Neural cell (in vitro differentiated cells): ENCODE results near the gene ADAMTS2. TPM values are rescaled to one million over a fixed set of nuclear protein-coding genes. Genes with fewer than 3 reads are reported as not detected.

Experiments
- H2AFZ ChIP-seq: fragments of 200-600, 300-800 bp; sonication (generic), shearing (Covaris generic); 2 replicates; pipeline ENCODE4 v1.6.0; 2014; ENCODE audit warnings: low read depth, mild to moderate bottlenecking, antibody characterized with exemption, low read length, moderate library complexity
- H3F3A ChIP-seq: fragments of 200-600 bp; shearing (Covaris generic); 2 replicates; pipeline ENCODE4 v1.6.1; 2016; ENCODE audit warnings: mild to moderate bottlenecking, moderate library complexity, mixed read lengths, antibody characterized with exemption, low read length; ENCODE audit not compliant: insufficient read depth, poor library complexity, severe bottlenecking
- H3K27ac ChIP-seq: fragments of 200-600, 300-800 bp; sonication (generic), shearing (Covaris generic); 2 replicates; pipeline ENCODE4 v1.5.1; 2014; ENCODE audit warnings: mild to moderate bottlenecking, low read length, moderate library complexity
- H3K27me3 ChIP-seq: fragments of 300-800, 200-600 bp; sonication (generic), shearing (Covaris generic); 2 replicates; pipeline ENCODE4 v1.6.0; 2014; ENCODE audit warnings: mild to moderate bottlenecking, low read depth, low read length, moderate library complexity; ENCODE audit not compliant: insufficient read depth
- H3K36me3 ChIP-seq: fragments of 300-800, 200-600 bp; sonication (generic), shearing (Covaris generic); 2 replicates; pipeline ENCODE4 v1.5.1; 2014; ENCODE audit warnings: mild to moderate bottlenecking, antibody characterized with exemption, low read length, moderate library complexity; ENCODE audit not compliant: insufficient read depth
- H3K4me2 ChIP-seq: fragments of 300-800, 200-600 bp; sonication (generic), shearing (Covaris generic); 2 replicates; pipeline ENCODE4 v1.6.0; 2014; ENCODE audit warnings: mild to moderate bottlenecking, low read length
- H3K4me3 ChIP-seq: fragments of 300-800, 200-600 bp; sonication (generic), shearing (Covaris generic); 2 replicates; pipeline ENCODE4 v1.5.1; 2014; ENCODE audit warnings: mild to moderate bottlenecking, low read length, moderate library complexity
- H3K79me2 ChIP-seq: fragments of 200-600 bp; shearing (Covaris generic); replicated peaks from 2 replicates; pipeline ENCODE4 v1.6.0; 2014; ENCODE audit warnings: mild to moderate bottlenecking, low read length, moderate library complexity; ENCODE audit not compliant: insufficient read depth
- H3K9ac ChIP-seq: fragments of 300-800, 200-600 bp; sonication (generic), shearing (Covaris generic); 2 replicates; pipeline ENCODE4 v1.6.1; 2016; ENCODE audit warnings: mild to moderate bottlenecking, low read length, mixed read lengths
- H3K9me2 ChIP-seq: fragments of 200-600 bp; shearing (Covaris generic); 2 replicates; pipeline ENCODE4 v1.6.1; 2016; ENCODE audit warnings: mild to moderate bottlenecking, low read length, mixed read lengths; ENCODE audit not compliant: insufficient read depth
- H3K9me3 ChIP-seq: fragments of 200-600, 300-800 bp; sonication (generic), shearing (Covaris generic); 2 replicates; pipeline ENCODE4 v1.6.1; 2016; ENCODE audit warnings: mild to moderate bottlenecking, mixed run types, low read length, moderate library complexity, mixed read lengths
- H4K20me1 ChIP-seq: fragments of 200-600 bp; shearing (Covaris generic); 2 replicates; pipeline ENCODE4 v1.6.1; 2016; ENCODE audit warnings: mild to moderate bottlenecking, mixed run types; ENCODE audit not compliant: insufficient read depth
- CTCF ChIP-seq: fragments of 450-650 bp; IDR thresholded peaks from 2 replicates; pipeline ENCODE4 v1.5.1; 2014; ENCODE audit warnings: antibody characterized with exemption, mild to moderate bottlenecking, moderate library complexity; ENCODE audit not compliant: poor library complexity, severe bottlenecking
- EP300 ChIP-seq: fragments of 450-650 bp; conservative IDR thresholded peaks from 2 replicates; pipeline ENCODE4 v1.6.1; 2014; ENCODE audit warnings: antibody characterized with exemption, mild to moderate bottlenecking, moderate library complexity; ENCODE audit not compliant: poor library complexity, severe bottlenecking
- EZH2 ChIP-seq: fragments of 200-600, 300-800 bp; shearing (Covaris generic), sonication (generic); IDR thresholded peaks from 2 replicates; pipeline ENCODE4 v1.6.1; 2014; ENCODE audit warnings: antibody characterized with exemption, low read length, borderline replicate concordance, mild to moderate bottlenecking; ENCODE audit not compliant: insufficient read depth, poor library complexity, severe bottlenecking
- MXI1 ChIP-seq: fragments of 450-650 bp; conservative IDR thresholded peaks from 2 replicates; pipeline ENCODE4 v1.6.1; 2014; ENCODE audit warnings: antibody characterized with exemption, mild to moderate bottlenecking; ENCODE audit not compliant: poor library complexity, severe bottlenecking
- POLR2AphosphoS5 ChIP-seq: IDR thresholded peaks from 2 replicates; pipeline ENCODE4 v1.6.1; 2012
- RAD21 ChIP-seq: fragments of 450-650 bp; conservative IDR thresholded peaks from 2 replicates; pipeline ENCODE4 v1.6.1; 2014; ENCODE audit warnings: antibody characterized with exemption, mild to moderate bottlenecking, moderate library complexity
- REST ChIP-seq: IDR thresholded peaks from 2 replicates; pipeline ENCODE4 v1.6.1; 2012; ENCODE audit warnings: borderline replicate concordance
- SMC3 ChIP-seq: fragments of 450-650 bp; conservative IDR thresholded peaks from 2 replicates; pipeline ENCODE4 v1.6.1; 2014; ENCODE audit warnings: antibody characterized with exemption, mild to moderate bottlenecking, moderate library complexity; ENCODE audit not compliant: poor library complexity
- TAF1 ChIP-seq: IDR thresholded peaks from 2 replicates; pipeline ENCODE4 v1.6.1; 2012; ENCODE audit warnings: low read depth
- polyA plus RNA-seq: library from polyadenylated mRNA; depleted of rRNA; stranded (reverse); fragments of >200 nt; gene quantifications from 2 replicates; pipeline ENCODE4 v1.2.3, GENCODE V29; 2014

The ADAMTS2 gene
- polyA plus RNA-seq, 1 donor from 2014 or later, result 0.61 TPM

- Histone ChIP-seq H4K20me1 (no peaks in the 10 kb centered on the region), H3K79me2 (no peaks in the 10 kb centered on the region), H3K9me2 (no peaks in the 10 kb centered on the region), H2AFZ (no peak overlapping the region), H3K36me3 (no peaks in the 10 kb centered on the region), H3K4me3 (no peak overlapping the region), H3K9me3 (peaks cover 4% of the 10 kb centered on the region), H3K9ac (no peak overlapping the region), H3K27ac (no peak overlapping the region), H3F3A (no peaks in the 10 kb centered on the region), H3K27me3 (no peaks in the 10 kb centered on the region), H3K4me2 (no peak overlapping the region)
- no peak for TF ChIP-seq MXI1
- no peak for TF ChIP-seq SMC3
- no peak for TF ChIP-seq POLR2AphosphoS5
These were observed 226.9 kb downstream of the ADAMTS2 start for GRCh38 chr5:179118338-179118737.

- H3K9ac ChIP-seq, result no peak overlapping the region
- no peak overlapping the region for H3K4me2 ChIP-seq
- no peak for TF ChIP-seq EZH2
- no peak for TF ChIP-seq SMC3
- TF ChIP-seq TAF1, result no peak
- no peak for TF ChIP-seq REST
- TF ChIP-seq MXI1, result no peak
- no peak for TF ChIP-seq POLR2AphosphoS5
- TF ChIP-seq EP300, result no peak
- no peak for TF ChIP-seq RAD21
- no peak for TF ChIP-seq CTCF
- H3F3A ChIP-seq, result no peaks in the 10 kb centered on the region
- H3K27ac ChIP-seq, result no peak overlapping the region
- H3K9me2 ChIP-seq, result no peaks in the 10 kb centered on the region
- no peaks in the 10 kb centered on the region for H3K79me2 ChIP-seq
- no peak overlapping the region for H3K4me3 ChIP-seq
- no peaks in the 10 kb centered on the region for H3K27me3 ChIP-seq
- no peak overlapping the region for H2AFZ ChIP-seq
- H3K9me3 ChIP-seq, result peaks cover 8% of the 10 kb centered on the region
- H3K36me3 ChIP-seq, result no peaks in the 10 kb centered on the region
- H4K20me1 ChIP-seq, result no peaks in the 10 kb centered on the region
These were observed 229.3 kb downstream of the ADAMTS2 start for GRCh38 chr5:179115845-179116524.
